Transverse colon (tissue), 4 donors: ENCODE measurements around the gene MICAL2. TPM values are rescaled to one million over a fixed set of nuclear protein-coding genes. Genes with fewer than 3 reads are reported as not detected.
A peak's percentile ranks its signal among the peaks of the same experiment; 100 is the strongest.

ENCODE experiments used
- DNase-seq: peaks from one replicate; pipeline ENCODE4 v3.0.0-alpha.2; 2019
- H3K27ac ChIP-seq, 4 donors: fragments of 200-600 bp; sonication (generic); 2 replicates each; pipeline ENCODE4 v1.5.1; 2016 to 2018; ENCODE audit warnings: inconsistent platforms in 4 of 4
- H3K27me3 ChIP-seq: fragments of 200-600 bp; sonication (generic); 2 replicates; pipeline ENCODE4 v1.5.1; 2017; ENCODE audit warnings: inconsistent platforms
- H3K36me3 ChIP-seq, 4 donors: fragments of 200-600 bp; sonication (generic); 2 replicates each; pipeline ENCODE4 v1.5.1; 2017 to 2019; ENCODE audit warnings: inconsistent platforms in 4 of 4
- H3K4me1 ChIP-seq, 4 donors: fragments of 200-600 bp; sonication (generic); 2 replicates each; pipeline ENCODE4 v1.5.1; 2017 to 2020; ENCODE audit warnings: inconsistent platforms in 4 of 4
- H3K4me3 ChIP-seq, 4 donors: fragments of 200-600 bp; sonication (generic); 1 replicate in 1 of 4; 2 replicates in 3 of 4; pipeline versions ENCODE4 v1.5.1 to v1.6.1; 2017 to 2019; ENCODE audit warnings: inconsistent platforms in 4 of 4
- H3K9me3 ChIP-seq, 2 donors: fragments of 200-600 bp; sonication (generic); 2 replicates each; pipeline ENCODE4 v1.5.1; 2017 to 2019; ENCODE audit warnings: inconsistent platforms in 2 of 2
- CTCF ChIP-seq, 5 experiments: fragments of 200-600 bp in 3 of 5; fragments of 450-650 bp in 2 of 5; sonication (generic) in 3 of 5; IDR thresholded peaks; 1 replicate in 2 of 5; 2 replicates in 3 of 5; pipeline ENCODE4 v1.5.1; 2016 to 2017; ENCODE audit warnings: antibody characterized with exemption in 5 of 5, inconsistent platforms in 3 of 5, mild to moderate bottlenecking in 2 of 5, moderate library complexity in 1 of 5
- EP300 ChIP-seq: sonication (generic); formaldehyde crosslinking; IDR thresholded peaks from one replicate; pipeline ENCODE4 v1.6.1; 2017; ENCODE audit warnings: antibody characterized with exemption, low read depth
- POLR2A ChIP-seq: fragments of 450-650 bp; IDR thresholded peaks from one replicate; pipeline ENCODE4 v1.6.1; 2016; ENCODE audit warnings: antibody characterized with exemption, mild to moderate bottlenecking, moderate library complexity
- POLR2AphosphoS5 ChIP-seq, 3 donors: sonication (generic); formaldehyde crosslinking; IDR thresholded peaks; one replicate each; pipeline ENCODE4 v1.6.1; 2016; ENCODE audit warnings: antibody characterized with exemption in 3 of 3
- WGBS, 2 donors: methylation state at CpG; one replicate each; pipeline ENCODE4 v1.1.5; 2018; ENCODE audit warnings: low coverage in 1 of 2; 5-methylcytosine and 5-hydroxymethylcytosine counted together
- in situ Hi-C, 4 donors: fragments of 200-750 bp; cut with MboI; loops; one replicate each; pipeline versions ENCODE4 v1.15.0 to v1.15.1; 2017; ENCODE audit warnings: low sequenced_read_pairs in 3 of 4, low pct_ligation_motif_present in 1 of 4, low pct_unique_long_range_greater_than_20kb in 1 of 4
- intact Hi-C: fragments of 100-400 bp; cut with DNase I; formaldehyde crosslinking; loops from one replicate; pipeline ENCODE4 v1.15.1; 2023; ENCODE audit warnings: low total_unique reads
- total RNA-seq, 4 donors: library from RNA; depleted of rRNA; stranded (reverse); fragments of >200 nt; gene quantifications; one replicate each; pipeline ENCODE4 v1.1.0, GENCODE V29; 2016

MICAL2 gene
- total RNA-seq, 4 donors from 2014 or later, result 309 to 483 (median 316) TPM

- Histone ChIP-seq H3K4me1 (peaks cover 5 to 37% (median 16%) of the 10 kb centered on the region in 4 donors), H3K9me3 (no peaks in the 10 kb centered on the region), H3K4me3 (no peak overlapping the region), H3K27ac (peak overlapping the region; percentile 83 to 91 (median 86)), H3K27me3 (no peaks in the 10 kb centered on the region), H3K36me3 (no peaks in the 10 kb centered on the region)
- DNase-seq, result no peak
- WGBS, 2 donors, result 85 to 95% methylated on average over 4 to 14 of the region's 14 CpGs
- in situ Hi-C loops (loop anchor here in 3 of 4 donors (5.0 to 25.0 kb wide), 3 partner anchors 242 to 502 kb away; no protein-coding TSS in a partner anchor), intact Hi-C loops (no loop called here)
- TF ChIP-seq POLR2AphosphoS5 (IDR thresholded peaks at IDR 0.05) (no peak), POLR2A (no peak), EP300 (no peak), CTCF (IDR thresholded peaks at IDR 0.05) (no peak)
Observed at GRCh38 chr11:12288931-12289666, 178.7 kb downstream of the MICAL2 start.

GRCh38 chr11:12289667-12290476 lies 179.5 kb downstream of the MICAL2 start:
- in situ Hi-C loops, result loop anchor here in 3 of 4 donors (5.0 to 25.0 kb wide), 3 partner anchors 243 to 503 kb away; no protein-coding TSS in a partner anchor
- H3K36me3 ChIP-seq, result no peaks in the 10 kb centered on the region
- intact Hi-C loops, result no loop called here
- WGBS, 2 donors, result 50 to 82% methylated on average over 1 to 7 of the region's 7 CpGs
- H3K9me3 ChIP-seq, result no peaks in the 10 kb centered on the region
- no peak for TF ChIP-seq CTCF (IDR thresholded peaks at IDR 0.05)
- no peak for TF ChIP-seq EP300
- TF ChIP-seq POLR2AphosphoS5 (IDR thresholded peaks at IDR 0.05), result no peak
- TF ChIP-seq POLR2A, result no peak
- H3K27ac ChIP-seq, result no peak overlapping the region
- no peak for DNase-seq
- H3K4me1 ChIP-seq, result peaks cover 5 to 37% (median 16%) of the 10 kb centered on the region in 4 donors
- no peak overlapping the region for H3K4me3 ChIP-seq
- no peaks in the 10 kb centered on the region for H3K27me3 ChIP-seq

GRCh38 chr11:12290477-12290922 lies 180.1 kb downstream of the MICAL2 start:
- in situ Hi-C loops, result loop anchor here in 3 of 4 donors (25.0 kb wide), 2 partner anchors 353 to 503 kb away; no protein-coding TSS in a partner anchor

More at GRCh38 chr11:12290477-12290922, 180.1 kb downstream of the MICAL2 start:
- H3K4me3 ChIP-seq, result no peak overlapping the region
- DNase-seq, result no peak
- intact Hi-C loops, result no loop called here
- no peaks in the 10 kb centered on the region for H3K27me3 ChIP-seq
- no peaks in the 10 kb centered on the region for H3K9me3 ChIP-seq
- H3K4me1 ChIP-seq, result peaks cover 5 to 31% (median 16%) of the 10 kb centered on the region in 4 donors
- no peak overlapping the region for H3K27ac ChIP-seq
- 82 to 93% methylated on average over 6 to 14 of the region's 14 CpGs for WGBS, 2 donors
- TF ChIP-seq POLR2A (no peak), EP300 (no peak), CTCF (IDR thresholded peaks at IDR 0.05) (no peak), POLR2AphosphoS5 (IDR thresholded peaks at IDR 0.05) (no peak)
- H3K36me3 ChIP-seq, result no peaks in the 10 kb centered on the region
